Keratinocyte (primary cell): ENCODE measurements around the gene DCP2. TPM values are rescaled to one million over a fixed set of nuclear protein-coding genes. Genes with fewer than 3 reads are reported as not detected.

ENCODE experiments used
- DNase-seq: peaks from one replicate; pipeline ENCODE4 v3.0.0-alpha.2; 2011; ENCODE audit warnings: low read depth, missing footprints, low spot score
- FAIRE-seq: peaks from 2 replicates; lab custom pipeline; 2011; peaks lifted over from hg19 to GRCh38; lab: Jason Lieb, UNC
- H2AFZ ChIP-seq: 2 replicates; pipeline ENCODE4 v1.6.0; 2012; ENCODE audit warnings: low read length, control low read depth, inconsistent platforms; ENCODE audit not compliant: control insufficient read depth
- H3K27ac ChIP-seq: 2 replicates; pipeline ENCODE4 v1.5.1; 2011; ENCODE audit warnings: low read length; ENCODE audit not compliant: control insufficient read depth, insufficient read depth
- H3K27me3 ChIP-seq: 3 replicates; pipeline ENCODE4 v1.6.0; 2011; ENCODE audit warnings: low read length; ENCODE audit not compliant: control insufficient read depth, insufficient read depth; ENCODE audit errors: extremely low read depth
- H3K36me3 ChIP-seq, 2 experiments: 2 replicates in 1 of 2; 3 replicates in 1 of 2; pipeline ENCODE4 v1.5.1; 2011; ENCODE audit warnings: low read length in 2 of 2, mild to moderate bottlenecking in 1 of 2; ENCODE audit not compliant: control insufficient read depth in 2 of 2, insufficient read depth in 2 of 2; ENCODE audit errors: extremely low read depth in 1 of 2
- H3K4me1 ChIP-seq: 3 replicates; pipeline ENCODE4 v1.5.1; 2011; ENCODE audit warnings: low read length; ENCODE audit not compliant: control insufficient read depth, insufficient read depth; ENCODE audit errors: extremely low read depth
- H3K4me2 ChIP-seq: 3 replicates; pipeline ENCODE4 v1.6.0; 2011; ENCODE audit warnings: low read depth, low read length; ENCODE audit not compliant: control insufficient read depth, insufficient read depth; ENCODE audit errors: extremely low read depth
- H3K4me3 ChIP-seq, 3 experiments: fragments of 200-600 bp in 1 of 3; sonication (generic) in 1 of 3; 2 replicates in 2 of 3; 3 replicates in 1 of 3; pipeline ENCODE4 v1.5.1; 2011 to 2016; ENCODE audit warnings: low read length in 3 of 3, mild to moderate bottlenecking in 3 of 3, control low read depth in 2 of 3, inconsistent platforms in 1 of 3, low read depth in 1 of 3, mixed read lengths in 1 of 3, mixed run types in 1 of 3, moderate library complexity in 1 of 3; ENCODE audit not compliant: control insufficient read depth in 2 of 3, insufficient read depth in 2 of 3; ENCODE audit errors: extremely low read depth in 1 of 3
- H3K79me2 ChIP-seq: 2 replicates; pipeline ENCODE4 v1.6.0; 2012; ENCODE audit warnings: low read length; ENCODE audit not compliant: control insufficient read depth, insufficient read depth
- H3K9ac ChIP-seq: 3 replicates; pipeline ENCODE4 v1.6.0; 2011; ENCODE audit warnings: low read length; ENCODE audit not compliant: control insufficient read depth, insufficient read depth; ENCODE audit errors: extremely low read depth
- H3K9me1 ChIP-seq: 3 replicates; pipeline ENCODE4 v1.6.0; 2011; ENCODE audit warnings: low read length; ENCODE audit not compliant: control insufficient read depth, insufficient read depth; ENCODE audit errors: extremely low read depth
- H3K9me3 ChIP-seq: 2 replicates; pipeline ENCODE4 v1.5.1; 2012; ENCODE audit warnings: low read depth, low read length; ENCODE audit not compliant: control insufficient read depth
- H4K20me1 ChIP-seq: 3 replicates; pipeline ENCODE4 v1.6.0; 2011; ENCODE audit warnings: low read length; ENCODE audit not compliant: control insufficient read depth, insufficient read depth; ENCODE audit errors: extremely low read depth
- EZH2 ChIP-seq: IDR thresholded peaks from one replicate; pipeline ENCODE4 v1.6.1; 2012; ENCODE audit warnings: inconsistent platforms, mild to moderate bottlenecking, low read length, moderate library complexity
- dilution Hi-C: fragments of 300-500 bp; cut with MboI; formaldehyde crosslinking; loops from one replicate; pipeline ENCODE4 v1.7.0; 2020; ENCODE audit warnings: low sequenced_read_pairs; ENCODE audit not compliant: extremely low pct_ligation_motif_present
- polyA plus RNA-seq, 5 experiments: library from polyadenylated mRNA; depleted of rRNA in 3 of 5; stranded (reverse) in 3 of 5; stranded (forward) in 1 of 5; unstranded in 1 of 5; fragments of >200 nt; gene quantifications; 1 replicate in 1 of 5; 2 replicates in 3 of 5; 3 replicates in 1 of 5; pipeline versions ENCODE4 v1.2.1 to v1.2.3, GENCODE V29; 2011 to 2012; ENCODE audit warnings: missing spikeins in 2 of 5, low read depth in 1 of 5, low replicate concordance in 1 of 5
- TF ChIP-seq, protein P1 (sequence below), 3 experiments: IDR thresholded peaks in 1 of 3; conservative IDR thresholded peaks in 1 of 3; optimal IDR thresholded peaks in 1 of 3; 2 replicates in 2 of 3; 3 replicates in 1 of 3; pipeline versions ENCODE3 to v1.5.1; 2011; ENCODE audit warnings: low read length in 3 of 3, mild to moderate bottlenecking in 3 of 3, moderate library complexity in 2 of 3, control low read depth in 1 of 3, inconsistent platforms in 1 of 3; ENCODE audit not compliant: insufficient read depth in 2 of 3; ENCODE audit errors: extremely low read depth in 1 of 3

Gene DCP2
- polyA plus RNA-seq, 1 donor (not counting 4 experiments of a cell fraction or from before 2014, with no cell fraction given) = 11.8 TPM

DNA sequence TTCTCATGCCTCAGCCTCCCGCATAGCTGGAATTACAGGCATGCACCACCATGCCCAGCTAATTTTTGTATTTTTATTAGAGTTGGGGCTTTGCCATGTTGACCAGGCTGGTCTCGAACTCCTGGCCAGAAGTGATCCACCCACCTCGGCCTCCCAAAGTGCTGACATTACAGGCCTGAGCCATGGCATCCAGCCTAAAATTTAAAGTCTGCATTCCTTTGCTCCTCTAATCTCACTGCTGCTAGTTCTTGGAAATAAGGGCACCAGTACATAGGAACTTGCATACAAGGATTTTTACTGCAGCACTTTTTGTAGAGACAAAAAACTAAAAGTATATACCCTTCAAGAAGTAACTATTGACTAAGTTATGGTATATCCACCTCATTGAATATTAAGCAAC, 20.0 kb upstream of the DCP2 start:
- Histone ChIP-seq H3K4me2 (no peak overlapping the region), H3K9me1 (no peaks in the 10 kb centered on the region), H3K27ac (no peak overlapping the region), H3K79me2 (no peaks in the 10 kb centered on the region), H3K9me3 (no peaks in the 10 kb centered on the region), H3K27me3 (no peaks in the 10 kb centered on the region), H3K4me1 (peaks cover 6% of the 10 kb centered on the region), H3K4me3 (no peak overlapping the region), H2AFZ (no peak overlapping the region), H4K20me1 (no peaks in the 10 kb centered on the region), H3K36me3 (no peaks in the 10 kb centered on the region), H3K9ac (no peak overlapping the region)
- DNase-seq (no peak), FAIRE-seq (no peak)
- dilution Hi-C loops = no loop called here
- no peak for TF ChIP-seq EZH2
- TF ChIP-seq, protein P1, sequence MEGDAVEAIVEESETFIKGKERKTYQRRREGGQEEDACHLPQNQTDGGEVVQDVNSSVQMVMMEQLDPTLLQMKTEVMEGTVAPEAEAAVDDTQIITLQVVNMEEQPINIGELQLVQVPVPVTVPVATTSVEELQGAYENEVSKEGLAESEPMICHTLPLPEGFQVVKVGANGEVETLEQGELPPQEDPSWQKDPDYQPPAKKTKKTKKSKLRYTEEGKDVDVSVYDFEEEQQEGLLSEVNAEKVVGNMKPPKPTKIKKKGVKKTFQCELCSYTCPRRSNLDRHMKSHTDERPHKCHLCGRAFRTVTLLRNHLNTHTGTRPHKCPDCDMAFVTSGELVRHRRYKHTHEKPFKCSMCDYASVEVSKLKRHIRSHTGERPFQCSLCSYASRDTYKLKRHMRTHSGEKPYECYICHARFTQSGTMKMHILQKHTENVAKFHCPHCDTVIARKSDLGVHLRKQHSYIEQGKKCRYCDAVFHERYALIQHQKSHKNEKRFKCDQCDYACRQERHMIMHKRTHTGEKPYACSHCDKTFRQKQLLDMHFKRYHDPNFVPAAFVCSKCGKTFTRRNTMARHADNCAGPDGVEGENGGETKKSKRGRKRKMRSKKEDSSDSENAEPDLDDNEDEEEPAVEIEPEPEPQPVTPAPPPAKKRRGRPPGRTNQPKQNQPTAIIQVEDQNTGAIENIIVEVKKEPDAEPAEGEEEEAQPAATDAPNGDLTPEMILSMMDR (optimal IDR thresholded peaks at IDR 0.05 in 1 of 3, IDR thresholded peaks at IDR 0.05 in 1 of 3, conservative IDR thresholded peaks at IDR 0.05 in 1 of 3; ENCODE audit: extremely low read depth in 1 of 3, insufficient read depth in 2 of 3, low read length in 3 of 3) = no peak

DNA sequence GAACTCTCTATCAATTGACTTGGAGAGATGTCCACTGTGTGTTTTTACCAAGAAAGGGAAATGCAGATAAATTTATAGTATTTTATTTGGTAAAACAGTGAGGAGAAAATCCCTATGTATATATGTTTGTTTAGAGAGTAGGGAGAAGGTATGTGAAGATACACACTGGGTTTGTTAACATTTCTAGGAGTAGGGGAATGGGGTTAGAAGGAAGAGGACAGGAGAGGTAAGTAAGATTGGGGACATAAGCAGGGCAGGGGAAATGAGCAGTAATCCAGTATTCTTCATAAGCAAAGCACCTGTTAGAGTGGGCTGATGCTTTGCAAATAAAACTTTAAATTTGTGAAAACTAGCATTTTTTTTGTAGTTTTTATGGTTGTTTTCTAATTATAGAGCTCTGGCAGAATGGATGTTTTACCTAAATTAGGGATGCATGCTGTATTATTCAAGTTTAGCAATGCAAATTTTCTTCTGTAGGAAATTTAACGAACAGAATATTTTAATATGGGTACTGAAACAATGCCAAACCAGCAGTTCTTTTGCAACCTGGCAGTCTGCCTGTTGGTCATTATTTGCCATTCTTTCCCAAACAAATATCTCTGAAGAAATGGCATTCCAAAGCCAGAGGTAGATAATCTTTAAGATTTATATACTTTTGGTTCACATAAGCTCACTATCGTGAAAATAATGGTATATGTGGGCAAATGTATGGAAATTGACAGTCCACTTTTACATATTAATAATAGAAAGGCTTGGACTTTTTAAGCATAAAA, 19.4 kb upstream of the DCP2 start:
- Histone ChIP-seq H3K27ac (no peak overlapping the region), H3K79me2 (no peaks in the 10 kb centered on the region), H3K9me1 (no peaks in the 10 kb centered on the region), H3K9me3 (no peaks in the 10 kb centered on the region), H3K4me3 (no peak overlapping the region), H3K4me2 (no peak overlapping the region), H4K20me1 (no peaks in the 10 kb centered on the region), H3K4me1 (peaks cover 6% of the 10 kb centered on the region), H3K9ac (no peak overlapping the region), H3K27me3 (no peaks in the 10 kb centered on the region), H2AFZ (no peak overlapping the region), H3K36me3 (no peaks in the 10 kb centered on the region)
- FAIRE-seq = no peak
- dilution Hi-C loops = no loop called here
- no peak for DNase-seq
- no peak for TF ChIP-seq EZH2
- TF ChIP-seq, protein P1 (optimal IDR thresholded peaks at IDR 0.05 in 1 of 3, IDR thresholded peaks at IDR 0.05 in 1 of 3, conservative IDR thresholded peaks at IDR 0.05 in 1 of 3; ENCODE audit: extremely low read depth in 1 of 3, insufficient read depth in 2 of 3, low read length in 3 of 3) = no peak
